MM.1S (cell line): Measurements from ENCODE around the gene CR2.

Source experiments
- EZH2 ChIP-seq: fragments of 300-600 bp; sonication (generic); optimal IDR thresholded peaks from 2 replicates; pipeline ENCODE3; 2017; ENCODE audit warnings: low read depth, mild to moderate bottlenecking, antibody characterized with exemption, low read length, mixed read lengths
- EZH2phosphoT487 ChIP-seq: fragments of 300-600 bp; sonication (generic); IDR thresholded peaks from 2 replicates; pipeline ENCODE4 v1.6.1; 2018; ENCODE audit warnings: antibody characterized with exemption, low read length
- TF ChIP-seq, protein P1 (sequence below): fragments of 300-600 bp; sonication (generic); IDR thresholded peaks from 2 replicates; pipeline ENCODE4 v1.5.1; 2016; ENCODE audit warnings: antibody characterized with exemption, low read length, mixed read lengths

DNA sequence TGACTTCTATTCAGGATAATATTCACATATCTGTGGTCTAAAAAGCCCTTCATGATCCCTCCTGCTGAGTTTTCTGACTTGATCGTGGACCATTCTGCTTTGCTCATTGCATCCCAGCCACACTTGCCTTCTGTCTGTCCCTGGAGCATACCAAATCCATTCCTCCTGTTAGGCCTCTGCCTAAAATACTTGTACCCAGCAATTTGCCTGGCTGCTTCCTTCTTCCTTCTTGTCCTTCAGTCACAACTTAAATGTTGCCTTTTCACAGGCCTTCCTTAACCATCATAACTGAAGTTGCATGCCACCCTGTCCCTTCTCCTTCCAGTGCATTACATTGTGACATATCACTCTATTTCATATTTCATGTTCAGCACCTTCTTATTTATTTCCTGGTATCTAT is 4.3 kb downstream of the CR2 start:
- TF ChIP-seq, protein P1, sequence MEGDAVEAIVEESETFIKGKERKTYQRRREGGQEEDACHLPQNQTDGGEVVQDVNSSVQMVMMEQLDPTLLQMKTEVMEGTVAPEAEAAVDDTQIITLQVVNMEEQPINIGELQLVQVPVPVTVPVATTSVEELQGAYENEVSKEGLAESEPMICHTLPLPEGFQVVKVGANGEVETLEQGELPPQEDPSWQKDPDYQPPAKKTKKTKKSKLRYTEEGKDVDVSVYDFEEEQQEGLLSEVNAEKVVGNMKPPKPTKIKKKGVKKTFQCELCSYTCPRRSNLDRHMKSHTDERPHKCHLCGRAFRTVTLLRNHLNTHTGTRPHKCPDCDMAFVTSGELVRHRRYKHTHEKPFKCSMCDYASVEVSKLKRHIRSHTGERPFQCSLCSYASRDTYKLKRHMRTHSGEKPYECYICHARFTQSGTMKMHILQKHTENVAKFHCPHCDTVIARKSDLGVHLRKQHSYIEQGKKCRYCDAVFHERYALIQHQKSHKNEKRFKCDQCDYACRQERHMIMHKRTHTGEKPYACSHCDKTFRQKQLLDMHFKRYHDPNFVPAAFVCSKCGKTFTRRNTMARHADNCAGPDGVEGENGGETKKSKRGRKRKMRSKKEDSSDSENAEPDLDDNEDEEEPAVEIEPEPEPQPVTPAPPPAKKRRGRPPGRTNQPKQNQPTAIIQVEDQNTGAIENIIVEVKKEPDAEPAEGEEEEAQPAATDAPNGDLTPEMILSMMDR = no peak
- no peak for TF ChIP-seq EZH2
- TF ChIP-seq EZH2phosphoT487 = no peak
